Esophagus (tissue), 2 donors: ENCODE measurements around the gene MEGF11. TPM values are rescaled to one million over a fixed set of nuclear protein-coding genes. Genes with fewer than 3 reads are reported as not detected.
A peak's percentile ranks its signal among the peaks of the same experiment; 100 is the strongest.

ENCODE experiments used
- H3K27ac ChIP-seq, 2 donors: one replicate each; pipeline ENCODE4 v1.5.1; 2013; ENCODE audit warnings: low read depth in 2 of 2, mild to moderate bottlenecking in 2 of 2, inconsistent platforms in 1 of 2, low read length in 1 of 2, moderate library complexity in 1 of 2
- H3K27me3 ChIP-seq, 2 donors: one replicate each; pipeline ENCODE4 v1.6.1; 2013; ENCODE audit warnings: low read length in 2 of 2, control low read depth in 1 of 2, mild to moderate bottlenecking in 1 of 2; ENCODE audit not compliant: insufficient read depth in 2 of 2, control insufficient read depth in 1 of 2
- H3K36me3 ChIP-seq, 2 donors: one replicate each; pipeline ENCODE4 v1.6.1; 2013; ENCODE audit warnings: low read length in 1 of 2; ENCODE audit not compliant: control insufficient read depth in 2 of 2, insufficient read depth in 2 of 2
- H3K4me1 ChIP-seq, 2 donors: one replicate each; pipeline ENCODE4 v1.6.1; 2013; ENCODE audit warnings: low read length in 1 of 2; ENCODE audit not compliant: control insufficient read depth in 2 of 2, insufficient read depth in 2 of 2
- H3K4me3 ChIP-seq, 2 donors: one replicate each; pipeline ENCODE4 v1.5.1; 2013; ENCODE audit warnings: low read length in 2 of 2, mild to moderate bottlenecking in 2 of 2, low read depth in 1 of 2, moderate library complexity in 1 of 2
- H3K9me3 ChIP-seq, 2 donors: one replicate each; pipeline ENCODE4 v1.6.1; 2013; ENCODE audit warnings: mild to moderate bottlenecking in 2 of 2, low read depth in 1 of 2, low read length in 1 of 2, moderate library complexity in 1 of 2; ENCODE audit not compliant: control insufficient read depth in 2 of 2, insufficient read depth in 1 of 2
- WGBS, 2 donors: extraction: QIAGEN DNeasy Blood & Tissue Kit; methylation state at CpG; one replicate each; pipeline ENCODE4 v1.1.7; 2013; 5-methylcytosine and 5-hydroxymethylcytosine counted together
- polyA plus RNA-seq, 2 donors: library from polyadenylated mRNA; stranded (reverse); fragments of 200-250 nt; gene quantifications; one replicate each; pipeline ENCODE4 v1.2.3, GENCODE V29; 2013
- donor health status: healthy with polysubstance abuse.
- donor health status: Bipolar disorder and iron deficiency.

Gene MEGF11
- polyA plus RNA-seq, 2 donors: not detected

DNA sequence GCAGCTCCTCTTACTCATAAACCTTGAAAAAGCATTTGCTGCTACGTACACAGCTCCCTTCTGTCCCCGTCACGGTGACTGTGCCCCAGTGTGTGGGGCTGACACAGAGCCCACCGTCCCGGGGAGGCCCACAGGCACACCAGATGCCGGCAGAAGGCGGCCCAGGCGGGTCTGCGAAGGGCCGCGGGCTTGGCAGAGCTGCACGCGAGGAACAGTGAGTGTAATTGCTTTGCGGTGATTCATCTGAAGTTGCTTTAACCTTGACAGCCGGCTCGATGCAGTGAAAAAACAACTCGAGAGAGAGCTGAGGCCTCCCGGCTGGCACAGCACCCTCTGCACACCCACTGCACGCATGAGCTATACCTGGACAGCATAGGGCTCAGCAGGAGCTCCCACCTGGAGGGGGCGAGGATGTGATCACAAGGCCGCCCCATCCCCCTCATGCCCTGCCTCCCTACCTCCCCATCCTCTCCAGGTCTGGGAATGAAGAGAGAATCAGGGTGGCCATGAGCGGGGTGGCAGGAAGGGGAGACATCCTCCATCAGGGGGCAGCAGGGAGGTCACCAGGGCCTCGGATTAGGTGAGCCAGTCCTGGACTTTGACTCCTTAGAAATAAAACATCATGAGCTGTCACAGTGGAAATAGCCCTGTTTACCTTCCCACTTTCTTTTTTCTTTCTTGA lies 172.7 kb downstream of the MEGF11 start:
- Histone ChIP-seq H3K36me3 (no peaks in the 10 kb centered on the region), H3K27me3 (no peaks in the 10 kb centered on the region), H3K4me1 (peaks cover 0 to 4% of the 10 kb centered on the region in 2 donors), H3K27ac (no peak overlapping the region), H3K9me3 (no peaks in the 10 kb centered on the region), H3K4me3 (no peak overlapping the region)
- 29 to 31% methylated on average over 23 of the region's 23 CpGs for WGBS, 2 donors

GRCh38 chr15:66078929-66079275 lies 174.6 kb downstream of the MEGF11 start:
- Histone ChIP-seq H3K4me1 (peaks cover 0 to 4% of the 10 kb centered on the region in 2 donors), H3K27me3 (no peaks in the 10 kb centered on the region), H3K9me3 (no peaks in the 10 kb centered on the region), H3K27ac (no peak overlapping the region), H3K4me3 (no peak overlapping the region), H3K36me3 (no peaks in the 10 kb centered on the region)
- WGBS, 2 donors: 57 to 61% methylated on average over 5 of the region's 5 CpGs

DNA sequence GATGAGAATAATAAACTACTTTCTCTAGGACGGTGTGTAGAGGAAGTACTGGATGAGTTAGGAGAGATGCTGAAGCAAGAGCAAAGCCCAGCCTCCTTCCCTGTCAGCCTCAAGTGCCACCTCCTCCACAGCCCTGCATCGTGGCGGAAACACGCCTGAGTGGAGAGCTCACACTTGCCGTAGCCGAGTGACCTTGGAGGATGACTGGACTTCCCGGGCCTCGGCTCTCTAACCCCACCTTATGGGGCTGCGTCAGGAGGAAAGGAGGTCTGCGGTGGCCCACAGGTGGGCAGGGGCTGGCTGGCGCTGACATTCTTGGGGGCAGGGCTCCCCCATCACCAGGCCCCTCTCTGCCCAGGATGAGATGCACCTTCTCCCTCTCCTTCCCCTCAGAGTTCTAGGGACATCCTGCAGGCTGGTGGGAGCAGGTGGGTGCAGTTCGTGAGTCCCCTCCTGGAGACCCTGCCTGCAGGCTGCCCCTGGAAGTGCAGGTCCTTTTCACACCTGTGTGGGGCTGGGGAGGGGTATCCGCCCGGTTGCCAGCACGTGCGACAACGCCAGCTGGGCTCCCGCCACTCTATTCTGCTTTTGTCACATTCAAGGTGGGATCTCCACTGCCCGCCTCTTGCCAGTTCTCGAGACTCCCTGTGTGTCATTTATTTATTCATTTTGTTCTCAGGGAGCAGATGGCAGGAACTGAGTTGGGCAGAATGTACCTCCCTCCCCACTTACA lies 175.2 kb downstream of the MEGF11 start:
- Histone ChIP-seq H3K27ac (no peak overlapping the region), H3K4me3 (no peak overlapping the region), H3K27me3 (no peaks in the 10 kb centered on the region), H3K4me1 (peaks cover 0 to 4% of the 10 kb centered on the region in 2 donors), H3K9me3 (no peaks in the 10 kb centered on the region), H3K36me3 (no peaks in the 10 kb centered on the region)
- WGBS, 2 donors: 63 to 66% methylated on average over 20 of the region's 20 CpGs

DNA sequence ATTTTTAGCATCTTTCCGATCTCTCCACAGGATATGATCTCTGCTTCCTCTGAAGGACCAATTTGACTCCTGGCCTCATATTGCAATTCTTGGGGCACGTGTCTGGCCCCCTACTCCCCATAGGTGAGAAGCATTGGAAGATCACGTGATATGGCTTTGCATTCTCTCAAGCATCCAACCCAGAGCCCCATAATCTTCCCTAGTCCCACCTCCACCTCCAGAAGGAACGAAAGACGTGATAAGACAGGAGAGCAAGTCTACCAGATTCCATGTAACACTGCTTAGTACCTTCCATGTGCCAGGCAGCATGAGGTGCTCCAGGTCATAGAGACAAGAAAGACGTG lies 176.3 kb downstream of the MEGF11 start:
- no peaks in the 10 kb centered on the region for H3K27me3 ChIP-seq
- H3K27ac ChIP-seq: no peak overlapping the region
- peaks cover 2 to 4% of the 10 kb centered on the region in 2 donors for H3K4me1 ChIP-seq
- no peaks in the 10 kb centered on the region for H3K9me3 ChIP-seq
- H3K4me3 ChIP-seq: no peak overlapping the region
- no peaks in the 10 kb centered on the region for H3K36me3 ChIP-seq
- 78 to 82% methylated on average over 6 of the region's 6 CpGs for WGBS, 2 donors

GRCh38 chr15:66076591-66077319 lies 176.8 kb downstream of the MEGF11 start:
- Histone ChIP-seq H3K27ac (no peak overlapping the region), H3K9me3 (no peaks in the 10 kb centered on the region), H3K4me1 (peaks cover 2 to 4% of the 10 kb centered on the region in 2 donors), H3K36me3 (no peaks in the 10 kb centered on the region), H3K4me3 (no peak overlapping the region), H3K27me3 (no peaks in the 10 kb centered on the region)
- WGBS, 2 donors: 85 to 91% methylated on average over 4 of the region's 4 CpGs

- H3K27ac ChIP-seq: no peak overlapping the region
- H3K4me3 ChIP-seq: no peak overlapping the region
- H3K9me3 ChIP-seq: no peaks in the 10 kb centered on the region
- peaks cover 2 to 3% of the 10 kb centered on the region in 2 donors for H3K4me1 ChIP-seq
- H3K36me3 ChIP-seq: no peaks in the 10 kb centered on the region
- WGBS, 2 donors: 92 to 94% methylated on average over 1 of the region's 1 CpG
- H3K27me3 ChIP-seq: no peaks in the 10 kb centered on the region
These were observed 177.6 kb downstream of the MEGF11 start for GRCh38 chr15:66075947-66076346.

DNA sequence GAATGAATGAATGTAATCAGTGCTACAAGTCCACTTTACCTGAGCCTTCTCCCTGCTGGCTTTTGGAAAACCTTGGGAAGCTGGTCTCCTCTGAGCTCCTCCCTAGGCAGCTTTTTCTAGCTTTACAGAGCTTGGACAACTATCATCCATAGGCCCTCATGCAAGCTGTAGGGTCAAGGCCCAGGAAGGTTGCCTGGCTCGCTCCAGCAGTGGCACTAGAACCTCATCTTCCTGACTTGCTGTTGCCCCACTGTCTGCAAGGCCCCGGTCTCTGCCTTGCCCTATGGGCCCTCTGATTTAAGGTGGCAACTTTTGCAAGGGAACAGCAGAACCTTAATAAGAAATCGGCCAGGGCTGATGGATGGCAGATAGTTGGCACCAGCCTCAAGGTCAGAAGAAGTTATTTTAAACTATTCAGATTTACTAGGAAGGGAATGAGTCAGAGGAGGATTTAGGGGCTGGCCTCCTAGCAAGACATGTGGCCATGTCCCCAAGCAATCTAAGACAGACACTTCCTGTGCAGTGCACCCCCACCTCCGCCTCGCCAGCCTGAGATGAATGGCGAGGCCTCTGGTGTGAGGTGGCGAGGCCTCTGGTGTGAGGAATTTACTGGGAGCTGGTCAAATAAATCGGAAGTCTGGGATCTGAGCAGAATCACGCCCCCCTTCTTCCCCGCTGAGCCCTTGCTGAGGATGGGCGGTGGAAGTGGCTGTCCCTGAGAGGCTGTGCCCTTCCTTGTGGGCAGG lies 180.8 kb downstream of the MEGF11 start:
- Histone ChIP-seq H3K4me1 (peaks cover 3 to 5% of the 10 kb centered on the region in 2 donors), H3K9me3 (no peaks in the 10 kb centered on the region), H3K27ac (no peak overlapping the region), H3K4me3 (no peak overlapping the region), H3K36me3 (no peaks in the 10 kb centered on the region), H3K27me3 (no peaks in the 10 kb centered on the region)
- WGBS, 2 donors: 53 to 64% methylated on average over 11 of the region's 11 CpGs

DNA sequence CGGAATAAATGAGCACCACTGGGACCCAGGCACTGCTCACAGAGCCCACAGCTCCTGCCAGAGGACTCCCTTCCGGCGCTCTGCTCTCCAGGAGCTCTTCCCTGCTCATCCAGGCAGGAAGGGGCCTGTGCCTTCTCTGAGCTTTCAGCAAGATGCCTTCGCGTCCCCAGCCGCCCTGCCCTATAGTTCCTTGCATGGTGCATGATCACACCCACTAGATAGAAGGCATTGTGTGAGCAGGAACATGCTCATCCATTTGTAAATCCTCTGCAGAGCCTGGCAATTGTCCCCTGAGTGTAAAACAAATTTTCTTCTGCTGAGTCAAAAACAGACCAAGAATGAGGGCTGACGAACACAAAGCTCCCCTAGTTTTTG lies 181.6 kb downstream of the MEGF11 start:
- no peak overlapping the region for H3K4me3 ChIP-seq
- H3K4me1 ChIP-seq: peaks cover 3 to 5% of the 10 kb centered on the region in 2 donors
- H3K27me3 ChIP-seq: no peaks in the 10 kb centered on the region
- peak overlapping the region; percentile 5 to 19 for H3K27ac ChIP-seq
- H3K9me3 ChIP-seq: no peaks in the 10 kb centered on the region
- 51 to 72% methylated on average over 7 of the region's 7 CpGs for WGBS, 2 donors
- no peaks in the 10 kb centered on the region for H3K36me3 ChIP-seq

DNA sequence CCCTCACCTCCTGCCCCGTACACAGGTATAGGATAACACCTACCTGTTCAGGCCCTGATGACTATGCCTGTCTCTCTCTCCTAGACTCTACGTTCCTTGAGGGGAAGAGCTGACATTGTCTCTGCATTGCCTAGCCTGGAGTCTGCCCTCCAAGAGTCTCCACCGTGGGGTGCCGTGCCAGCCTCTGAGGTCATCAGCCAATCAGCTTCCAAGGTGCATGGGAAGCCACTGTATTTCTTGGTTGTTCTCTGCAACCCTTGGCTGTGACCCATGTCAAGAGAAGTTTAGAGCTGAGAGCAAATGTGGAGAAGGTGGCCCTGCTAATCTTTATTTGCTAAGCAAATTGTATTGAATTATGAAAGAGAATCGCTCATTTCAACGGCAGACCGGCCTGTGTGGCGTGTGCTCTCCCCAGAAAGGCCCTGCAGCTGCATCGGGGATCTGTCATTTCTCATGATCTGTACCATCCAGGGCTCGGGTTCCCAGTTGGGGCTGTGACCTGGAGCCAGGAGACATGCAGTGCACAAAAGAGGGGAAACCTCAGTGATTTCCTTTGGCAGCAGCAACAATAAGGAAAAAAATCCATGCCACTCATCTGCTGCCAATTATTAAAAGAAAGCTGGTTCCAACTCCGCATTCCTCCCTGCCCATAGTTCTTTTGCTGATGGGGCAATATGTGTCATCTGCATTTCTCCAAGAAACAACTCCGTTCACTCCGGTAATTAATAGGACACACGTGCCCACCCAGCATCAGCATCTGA lies 182.2 kb downstream of the MEGF11 start:
- H3K36me3 ChIP-seq: no peaks in the 10 kb centered on the region
- H3K27ac ChIP-seq: peak overlapping the region; percentile 19 to 52
- H3K4me3 ChIP-seq: no peak overlapping the region
- H3K27me3 ChIP-seq: no peaks in the 10 kb centered on the region
- 53 to 54% methylated on average over 14 of the region's 14 CpGs for WGBS, 2 donors
- H3K9me3 ChIP-seq: no peaks in the 10 kb centered on the region
- H3K4me1 ChIP-seq: peaks cover 3 to 5% of the 10 kb centered on the region in 2 donors
